B cell (primary cell): ENCODE measurements around the gene BTRC. TPM values are rescaled to one million over a fixed set of nuclear protein-coding genes. Genes with fewer than 3 reads are reported as not detected.
A peak's percentile ranks its signal among the peaks of the same experiment; 100 is the strongest.

Experiments
- ATAC-seq: fragments of 200-7000 bp; cut with Tn5 transposase; one replicate; pipeline ENCODE4 v1.10.0; 2021; ENCODE audit warnings: low read depth, mild to moderate bottlenecking, moderate number of reproducible peaks, moderate library complexity
- CTCF ChIA-PET: fragments of 350-600 bp; sonication (Branson Sonifier 250); formaldehyde crosslinking; loops from one replicate; lab custom pipeline; 2021; ENCODE audit warnings: antibody characterized with exemption, inconsistent platforms; lab: Charles Lee
- POLR2A ChIA-PET: fragments of 350-600 bp; sonication (Branson Sonifier 250); formaldehyde crosslinking; loops from one replicate; lab custom pipeline; 2021; ENCODE audit warnings: antibody characterized with exemption; lab: Charles Lee
- DNase-seq: peaks from one replicate; pipeline ENCODE4 v3.0.0; 2013
- H2AFZ ChIP-seq: 2 replicates; pipeline ENCODE4 v1.6.1; 2012; ENCODE audit warnings: mild to moderate bottlenecking, low read depth, low read length; ENCODE audit not compliant: insufficient read depth, poor library complexity, severe bottlenecking
- H3K27ac ChIP-seq, 2 donors: 1 replicate in 1 of 2; 2 replicates in 1 of 2; pipeline ENCODE4 v1.5.1; 2012 to 2013; ENCODE audit warnings: low read length in 2 of 2, mild to moderate bottlenecking in 2 of 2, moderate library complexity in 1 of 2
- H3K27me3 ChIP-seq, 4 experiments: fragments of 200-600 bp in 1 of 4; sonication (generic) in 1 of 4; replicated peaks in 1 of 4; 1 replicate in 2 of 4; 2 replicates in 2 of 4; pipeline versions ENCODE4 v1.6.1 to v1.7.0; 2013 to 2016; ENCODE audit warnings: low read length in 3 of 4, mild to moderate bottlenecking in 2 of 4, mixed read lengths in 1 of 4, moderate library complexity in 1 of 4; ENCODE audit not compliant: insufficient read depth in 4 of 4, control insufficient read depth in 3 of 4; ENCODE audit errors: control extremely low read depth in 1 of 4
- H3K36me3 ChIP-seq, 2 experiments: replicated peaks in 1 of 2; 1 replicate in 1 of 2; 2 replicates in 1 of 2; pipeline versions ENCODE4 v1.6.1 to v1.7.1; 2013; ENCODE audit warnings: low read length in 1 of 2; ENCODE audit not compliant: insufficient read depth in 2 of 2, control insufficient read depth in 1 of 2; ENCODE audit errors: control extremely low read depth in 1 of 2, extremely low read depth in 1 of 2
- H3K4me1 ChIP-seq, 2 donors: fragments of 200-600 bp in 1 of 2; sonication (generic) in 1 of 2; 1 replicate in 1 of 2; 2 replicates in 1 of 2; pipeline versions ENCODE4 v1.5.1 to v1.6.1; 2013 to 2017; ENCODE audit warnings: low read length in 2 of 2; ENCODE audit not compliant: control insufficient read depth in 2 of 2, insufficient read depth in 2 of 2
- H3K4me2 ChIP-seq: replicated peaks from 2 replicates; pipeline ENCODE3; 2012; ENCODE audit warnings: mild to moderate bottlenecking, low read depth, low read length; ENCODE audit not compliant: poor library complexity, severe bottlenecking
- H3K4me3 ChIP-seq, 5 experiments: fragments of 200-600 bp in 1 of 5; sonication (generic) in 1 of 5; 1 replicate in 3 of 5; 2 replicates in 2 of 5; pipeline versions ENCODE4 v1.5.1 to v1.7.0; 2011 to 2016; ENCODE audit warnings: low read length in 4 of 5, mild to moderate bottlenecking in 4 of 5, low read depth in 2 of 5, control low read depth in 1 of 5, moderate library complexity in 1 of 5; ENCODE audit not compliant: insufficient read depth in 1 of 5; ENCODE audit errors: control extremely low read depth in 1 of 5, extremely low read depth in 1 of 5
- H3K79me2 ChIP-seq: fragments of 200-600 bp; sonication (generic); one replicate; pipeline ENCODE4 v1.6.0; 2016; ENCODE audit warnings: low read length; ENCODE audit not compliant: control insufficient read depth, insufficient read depth
- H3K9ac ChIP-seq: fragments of 200-600 bp; sonication (generic); 2 replicates; pipeline ENCODE4 v1.6.1; 2017; ENCODE audit warnings: mild to moderate bottlenecking, low read length, moderate library complexity
- H3K9me3 ChIP-seq, 3 donors: one replicate each; pipeline versions ENCODE4 v1.6.1 to v1.7.1; 2013; ENCODE audit warnings: low read length in 2 of 3; ENCODE audit not compliant: control insufficient read depth in 2 of 3, insufficient read depth in 1 of 3; ENCODE audit errors: control extremely low read depth in 1 of 3
- H4K20me1 ChIP-seq: 2 replicates; pipeline ENCODE4 v1.6.0; 2012; ENCODE audit warnings: mild to moderate bottlenecking, low read length; ENCODE audit not compliant: insufficient read depth, control insufficient read depth, poor library complexity, severe bottlenecking
- H3K27ac Mint-ChIP-seq: one replicate; pipeline ENCODE4 v1.8.0; 2021; ENCODE audit warnings: mixed read lengths
- H3K27me3 Mint-ChIP-seq: one replicate; pipeline ENCODE4 v1.8.0; 2021; ENCODE audit warnings: mixed read lengths
- H3K4me1 Mint-ChIP-seq: one replicate; pipeline ENCODE4 v1.8.0; 2021; ENCODE audit warnings: mixed read lengths
- H3K4me3 Mint-ChIP-seq: one replicate; pipeline ENCODE4 v1.8.0; 2021; ENCODE audit warnings: mixed read lengths
- H3K9me3 Mint-ChIP-seq: one replicate; pipeline ENCODE4 v1.8.0; 2022; ENCODE audit warnings: mixed read lengths; ENCODE audit not compliant: insufficient read depth
- EZH2 ChIP-seq: IDR thresholded peaks from 2 replicates; pipeline ENCODE4 v1.6.1; 2012; ENCODE audit warnings: borderline replicate concordance, low read depth, mild to moderate bottlenecking, moderate library complexity, low read length; ENCODE audit not compliant: insufficient read depth, poor library complexity, severe bottlenecking
- WGBS: methylation state at CpG from one replicate; pipeline ENCODE4 v1.1.5; 2013; ENCODE audit warnings: missing lambda C conversion rate; ENCODE audit not compliant: insufficient coverage; 5-methylcytosine and 5-hydroxymethylcytosine counted together
- intact Hi-C: fragments of 100-400 bp; cut with micrococcal nuclease; formaldehyde crosslinking; loops from one replicate; pipeline ENCODE4 v1.10.0; 2022
- polyA plus RNA-seq: library from polyadenylated mRNA; depleted of rRNA; stranded (reverse); fragments of >200 nt; gene quantifications from 2 replicates; pipeline ENCODE4 v1.2.3, GENCODE V29; 2012
- total RNA-seq, 2 donors: library from RNA; stranded (reverse); fragments of 120-200 nt in 1 of 2; gene quantifications; 1 replicate in 1 of 2; 2 replicates in 1 of 2; pipeline versions ENCODE4 v1.2.3 to v1.2.4, GENCODE V29; 2013 to 2022
- TF ChIP-seq, protein P1 (sequence below): fragments of 200-600 bp; IDR thresholded peaks from one replicate; pipeline ENCODE4 v1.8.0; 2022; ENCODE audit warnings: antibody characterized with exemption, mild to moderate bottlenecking

The BTRC gene
- total and polyA plus RNA-seq, 2 donors (not counting 1 experiment from before 2014, with no cell fraction given), result 4.3 to 21.9 TPM

DNA sequence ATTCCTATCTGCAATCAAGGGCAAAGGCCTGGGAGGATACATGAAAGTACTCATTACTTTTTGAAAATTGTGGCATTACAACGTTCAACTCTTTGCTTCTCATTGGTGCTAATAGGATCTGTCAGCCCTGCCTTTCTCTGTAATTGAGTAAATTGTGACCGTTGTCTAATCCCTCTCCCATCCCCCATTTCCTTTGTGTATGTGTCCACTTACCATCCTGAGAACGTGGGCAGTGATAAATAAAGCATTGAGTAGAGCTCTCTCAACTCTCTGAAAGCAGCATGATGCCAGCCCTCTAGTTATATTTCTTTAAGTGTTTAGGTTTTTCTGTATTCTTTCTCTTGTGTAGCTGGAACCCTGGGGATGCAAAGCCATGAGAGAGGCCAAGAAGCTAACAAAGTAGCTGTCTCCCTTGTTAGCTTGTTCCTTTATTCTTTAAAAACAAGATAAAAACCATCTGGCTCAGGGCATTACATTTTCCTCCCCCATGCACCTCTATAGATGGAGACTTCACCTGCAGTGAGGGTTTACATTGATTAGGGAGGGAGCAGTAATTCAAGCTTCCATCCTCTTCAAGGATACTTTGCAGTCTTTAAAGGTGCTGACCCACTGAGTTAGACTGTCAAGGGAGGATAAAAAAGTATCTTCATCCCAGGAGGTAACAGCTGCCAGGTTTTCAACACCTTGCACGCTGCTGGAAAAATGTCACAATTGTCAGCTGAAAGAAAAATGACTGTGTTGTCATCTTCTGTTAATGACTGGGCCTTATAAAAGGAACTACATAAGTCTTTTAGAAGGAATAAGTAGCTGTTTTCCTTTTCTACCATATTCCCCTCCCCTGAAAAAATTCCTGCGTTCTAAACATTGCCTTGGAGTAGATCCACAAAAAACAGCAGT lies 112.3 kb downstream of the BTRC start:
- Histone ChIP-seq H3K9ac (no peak overlapping the region), H3K4me3 (no peak overlapping the region), H3K79me2 (peaks cover 4% of the 10 kb centered on the region), H4K20me1 (no peaks in the 10 kb centered on the region), H3K4me1 (no peaks in the 10 kb centered on the region), H3K4me2 (no peak overlapping the region), H2AFZ (no peak overlapping the region), H3K27me3 (no peaks in the 10 kb centered on the region), H3K27ac (no peak overlapping the region), H3K9me3 (no peaks in the 10 kb centered on the region), H3K36me3 (no peaks in the 10 kb centered on the region)
- H3K4me3 Mint-ChIP-seq, result no peak overlapping the region
- intact Hi-C loops, result no loop called here
- 92% methylated on average over 2 of the region's 5 CpGs for WGBS
- H3K27ac Mint-ChIP-seq, result no peak overlapping the region
- ATAC-seq, result no peak
- ChIA-PET CTCF (interaction anchor here (0.7 to 4.4 kb wide), 31 partner anchors 10 to 324 kb away, joined by 3 to 45 read pairs (median 6); no protein-coding TSS in a partner anchor), POLR2A (interaction anchor here (0.5 to 0.7 kb wide), 2 partner anchors 145 to 425 kb away, joined by 3 to 4 read pairs; no protein-coding TSS in a partner anchor)
- H3K4me1 Mint-ChIP-seq, result peaks cover 8% of the 10 kb centered on the region
- DNase-seq, result no peak
- H3K9me3 Mint-ChIP-seq, result no peaks in the 10 kb centered on the region
- TF ChIP-seq, protein P1, sequence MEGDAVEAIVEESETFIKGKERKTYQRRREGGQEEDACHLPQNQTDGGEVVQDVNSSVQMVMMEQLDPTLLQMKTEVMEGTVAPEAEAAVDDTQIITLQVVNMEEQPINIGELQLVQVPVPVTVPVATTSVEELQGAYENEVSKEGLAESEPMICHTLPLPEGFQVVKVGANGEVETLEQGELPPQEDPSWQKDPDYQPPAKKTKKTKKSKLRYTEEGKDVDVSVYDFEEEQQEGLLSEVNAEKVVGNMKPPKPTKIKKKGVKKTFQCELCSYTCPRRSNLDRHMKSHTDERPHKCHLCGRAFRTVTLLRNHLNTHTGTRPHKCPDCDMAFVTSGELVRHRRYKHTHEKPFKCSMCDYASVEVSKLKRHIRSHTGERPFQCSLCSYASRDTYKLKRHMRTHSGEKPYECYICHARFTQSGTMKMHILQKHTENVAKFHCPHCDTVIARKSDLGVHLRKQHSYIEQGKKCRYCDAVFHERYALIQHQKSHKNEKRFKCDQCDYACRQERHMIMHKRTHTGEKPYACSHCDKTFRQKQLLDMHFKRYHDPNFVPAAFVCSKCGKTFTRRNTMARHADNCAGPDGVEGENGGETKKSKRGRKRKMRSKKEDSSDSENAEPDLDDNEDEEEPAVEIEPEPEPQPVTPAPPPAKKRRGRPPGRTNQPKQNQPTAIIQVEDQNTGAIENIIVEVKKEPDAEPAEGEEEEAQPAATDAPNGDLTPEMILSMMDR, result no peak
- TF ChIP-seq EZH2, result no peak
- no peaks in the 10 kb centered on the region for H3K27me3 Mint-ChIP-seq

DNA sequence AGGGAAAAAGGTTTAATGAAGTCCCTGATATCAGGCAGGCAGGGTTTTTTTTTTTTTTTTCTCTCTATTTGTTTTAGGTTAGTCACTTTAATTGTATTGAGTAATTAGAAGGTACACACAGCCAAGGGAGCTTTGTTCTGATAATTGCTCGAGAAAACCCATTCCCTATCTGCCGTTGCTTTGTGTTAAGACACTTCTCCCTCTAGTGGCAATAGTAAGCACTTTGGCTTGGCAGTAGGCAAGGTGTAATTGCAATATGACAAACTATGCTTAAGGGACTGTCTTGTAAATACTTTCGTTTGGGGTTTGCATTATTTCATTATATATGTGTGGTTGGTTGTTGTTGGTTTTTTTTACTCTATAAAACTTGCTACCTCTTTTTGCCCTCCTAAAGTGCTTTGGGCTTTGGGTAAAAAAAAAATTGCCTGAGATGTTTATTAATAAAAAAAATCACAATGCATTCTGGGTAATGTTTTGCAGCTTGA lies 113.4 kb downstream of the BTRC start:
- intact Hi-C loops, result loop anchor here (1.0 kb wide), 1 partner anchor 254 kb away; no protein-coding TSS in a partner anchor
- Mint-ChIP-seq H3K9me3 (no peaks in the 10 kb centered on the region), H3K4me3 (no peak overlapping the region), H3K4me1 (peaks cover 8% of the 10 kb centered on the region), H3K27me3 (no peaks in the 10 kb centered on the region), H3K27ac (no peak overlapping the region)
- POLR2A ChIA-PET, result interaction anchor here (0.7 kb wide), 2 partner anchors 100 to 146 kb away, joined by 4 read pairs; no protein-coding TSS in a partner anchor
- CTCF ChIA-PET, result interaction anchor here (0.7 to 4.4 kb wide), 34 partner anchors 10 to 416 kb away, joined by 3 to 45 read pairs (median 5); partner anchors contain the start of gene BTRC
- H3K4me3 ChIP-seq, result no peak overlapping the region
- WGBS, result no CpG with 5 or more reads among the region's 3 CpGs
- ATAC-seq (peak; percentile 61), DNase-seq (peak; percentile 70)
- H4K20me1 ChIP-seq, result no peaks in the 10 kb centered on the region
- no peaks in the 10 kb centered on the region for H3K4me1 ChIP-seq
- H2AFZ ChIP-seq, result peak overlapping the region; percentile 5
- H3K79me2 ChIP-seq, result peaks cover 4% of the 10 kb centered on the region
- H3K27ac ChIP-seq, result no peak overlapping the region
- no peak overlapping the region for H3K9ac ChIP-seq
- H3K9me3 ChIP-seq, result no peaks in the 10 kb centered on the region
- no peaks in the 10 kb centered on the region for H3K36me3 ChIP-seq
- no peaks in the 10 kb centered on the region for H3K27me3 ChIP-seq
- TF ChIP-seq, protein P1, result peak; percentile 93
- TF ChIP-seq EZH2, result no peak
- H3K4me2 ChIP-seq, result peak overlapping the region; percentile 34
